Measurements from ENCODE around the gene EEF1E1.
A peak's percentile ranks its signal among the peaks of the same experiment; 100 is the strongest.
"Not testable (repeated sequence)": the region's sequence is repeated elsewhere in the genome, so short reads cannot be mapped to it uniquely, and the experiment has no call there.

Gene EEF1E1

DNA sequence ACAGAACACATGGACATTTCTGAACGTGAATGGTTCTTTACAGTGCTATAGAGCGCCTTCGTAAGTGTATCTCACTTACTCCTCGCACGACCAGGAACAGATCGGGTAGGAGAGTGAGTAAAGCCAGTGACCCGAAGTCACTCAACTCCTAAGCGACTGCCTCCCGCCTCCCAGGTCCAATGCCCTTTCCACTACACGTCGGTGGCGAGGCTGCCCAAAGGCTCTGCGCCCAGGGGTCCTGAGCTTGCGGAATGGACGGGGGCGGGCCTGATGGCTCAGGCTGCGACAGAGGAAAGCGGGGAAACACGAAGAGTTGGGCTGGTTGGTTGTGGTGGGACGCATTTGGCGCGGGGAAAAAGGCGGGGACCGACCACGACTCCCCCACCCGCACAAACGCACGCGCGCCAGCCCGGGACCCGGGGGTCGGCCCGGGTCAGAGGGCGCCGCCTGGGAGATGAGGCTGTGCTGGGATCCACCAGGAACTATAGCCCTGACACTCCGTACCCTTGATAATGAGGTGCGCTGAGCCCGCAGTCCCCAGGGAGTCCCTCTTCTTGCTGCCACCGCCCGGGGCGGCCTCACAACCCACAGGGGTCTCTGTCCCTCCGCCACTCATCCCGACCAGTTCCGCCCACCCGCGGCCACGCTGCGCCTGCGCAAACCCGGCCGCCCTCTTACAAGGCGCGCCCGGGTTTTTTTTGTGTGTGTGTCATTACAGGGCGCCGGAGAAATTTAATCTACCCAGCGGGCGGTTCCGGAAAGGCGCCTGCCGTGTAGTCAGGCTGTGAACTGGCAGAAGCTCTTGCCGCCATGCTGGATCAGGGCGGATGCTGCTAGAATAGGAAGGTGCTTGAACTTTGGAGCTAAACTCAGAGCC is 38.3 kb downstream of the EEF1E1 start, which contains the start of gene BLOC1S5:
TSS of gene BLOC1S5 (minus strand) at position 629 of the 877 bp plus-strand sequence. CDS start at position 616, 13 bp downstream.
- no peak for TF ChIP-seq Cebpa-rat (IDR thresholded peaks at IDR 0.05)
- Histone ChIP-seq H4K20me1 (peaks cover 0 to under 1% (median 0%) of the 10 kb centered on the region in 11 experiments; a peak in 1 of 22 replicates), H3K9me3 (replicated peaks in 1 of 11) (no peaks in the 10 kb centered on the region), H3K36me3 (peaks cover 11 to 31% (median 25%) of the 10 kb centered on the region in 11 experiments; a peak in 21 of 22 replicates), H3K27me3 (no peaks in the 10 kb centered on the region), H3K4me1 (peaks cover 9 to 31% (median 23%) of the 10 kb centered on the region in 10 experiments), H3K4me2 (peak within 1 kb of the TSS; percentile 69 to 89 (median 78)), H3K27ac (peak within 1 kb of the TSS; percentile 76 to 96 (median 92)), H3K4me3 (peak within 1 kb of the TSS; percentile 81 to 97 (median 85)), H3K9ac (peak within 1 kb of the TSS; percentile 84 to 97 (median 92))

GRCh38 chr6:8061736-8062135 is 40.6 kb downstream of the EEF1E1 start:
- no peaks in the 10 kb centered on the region for H3K9me3 ChIP-seq (replicated peaks in 1 of 11)
- peaks cover 9 to 31% (median 23%) of the 10 kb centered on the region in 10 experiments for H3K4me1 ChIP-seq
- H3K9ac ChIP-seq: peak overlapping the region in 1 of 11 experiments; percentile 10; a peak in 1 of 22 replicates
- H3K4me2 ChIP-seq: no peak overlapping the region
- H3K4me3 ChIP-seq: no peak overlapping the region
- H3K36me3 ChIP-seq: peaks cover 21 to 53% (median 42%) of the 10 kb centered on the region in 11 experiments; a peak in 21 of 22 replicates
- no peak overlapping the region for H3K27ac ChIP-seq
- no peaks in the 10 kb centered on the region for H3K27me3 ChIP-seq
- no peak for TF ChIP-seq Cebpa-rat (IDR thresholded peaks at IDR 0.05)
- peaks cover 0 to 8% (median 0%) of the 10 kb centered on the region in 11 experiments; a peak in 2 of 22 replicates for H4K20me1 ChIP-seq

- Histone ChIP-seq H3K4me1 (peaks cover 9 to 24% (median 18%) of the 10 kb centered on the region in 10 experiments), H3K27ac (no peak overlapping the region), H3K4me3 (no peak overlapping the region), H3K27me3 (no peaks in the 10 kb centered on the region), H3K9ac (no peak overlapping the region), H4K20me1 (peaks cover 0 to 8% (median 0%) of the 10 kb centered on the region in 11 experiments; a peak in 2 of 22 replicates), H3K4me2 (no peak overlapping the region), H3K36me3 (peaks cover 34 to 67% (median 55%) of the 10 kb centered on the region in 11 experiments; a peak in 21 of 22 replicates), H3K9me3 (replicated peaks in 1 of 11) (no peaks in the 10 kb centered on the region)
- no peak for TF ChIP-seq Cebpa-rat (IDR thresholded peaks at IDR 0.05)
These were observed 42.0 kb downstream of the EEF1E1 start for GRCh38 chr6:8060346-8060745.

GRCh38 chr6:8059129-8059528 is 43.2 kb downstream of the EEF1E1 start:
- H3K9ac ChIP-seq: no peak overlapping the region
- no peaks in the 10 kb centered on the region for H3K27me3 ChIP-seq
- no peak for TF ChIP-seq Cebpa-rat (IDR thresholded peaks at IDR 0.05)
- no peak overlapping the region for H3K27ac ChIP-seq
- H3K4me2 ChIP-seq: no peak overlapping the region
- peaks cover 39 to 80% (median 65%) of the 10 kb centered on the region in 11 experiments; a peak in 21 of 22 replicates for H3K36me3 ChIP-seq
- H3K4me3 ChIP-seq: no peak overlapping the region
- H3K4me1 ChIP-seq: peaks cover 0 to 15% (median 8%) of the 10 kb centered on the region in 10 experiments; a peak in 15 of 20 replicates
- H3K9me3 ChIP-seq (replicated peaks in 1 of 11): no peaks in the 10 kb centered on the region
- H4K20me1 ChIP-seq: peaks cover 0 to 8% (median 0%) of the 10 kb centered on the region in 11 experiments; a peak in 2 of 22 replicates

- H3K36me3 ChIP-seq: peaks cover 39 to 83% (median 68%) of the 10 kb centered on the region in 11 experiments; a peak in 21 of 22 replicates
These were observed 44.6 kb downstream of the EEF1E1 start for GRCh38 chr6:8057793-8058192.

DNA sequence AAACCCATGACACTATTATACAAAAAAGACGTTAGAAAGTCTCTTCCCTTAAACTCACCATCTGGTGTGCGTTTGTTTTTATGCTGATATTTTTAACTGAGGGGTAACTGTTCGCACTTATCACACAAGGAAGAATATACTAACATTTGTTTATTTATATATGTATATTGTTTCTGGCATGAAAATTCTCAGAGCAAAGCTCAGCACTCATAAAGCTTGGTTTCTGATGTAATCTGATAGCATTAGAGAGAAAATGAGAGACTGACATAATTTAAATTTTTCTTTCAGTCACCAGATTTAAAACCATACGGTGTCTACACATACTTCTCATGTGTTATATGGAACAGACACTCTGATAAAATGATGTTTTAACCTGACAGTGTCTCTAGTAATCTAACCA is 45.1 kb downstream of the EEF1E1 start:
- peaks cover 0 to 6% (median 0%) of the 10 kb centered on the region in 10 experiments; a peak in 4 of 20 replicates for H3K4me1 ChIP-seq
- H3K4me2 ChIP-seq: no peak overlapping the region
- peaks cover 0 to 8% (median 0%) of the 10 kb centered on the region in 11 experiments; a peak in 2 of 22 replicates for H4K20me1 ChIP-seq
- H3K27ac ChIP-seq: no peak overlapping the region
- H3K36me3 ChIP-seq: peaks cover 42 to 88% (median 70%) of the 10 kb centered on the region in 11 experiments; a peak in 21 of 22 replicates
- H3K4me3 ChIP-seq: no peak overlapping the region
- H3K9ac ChIP-seq: no peak overlapping the region
- H3K9me3 ChIP-seq (replicated peaks in 1 of 11): no peaks in the 10 kb centered on the region
- H3K27me3 ChIP-seq: no peaks in the 10 kb centered on the region
- TF ChIP-seq Cebpa-rat (IDR thresholded peaks at IDR 0.05): no peak

More at GRCh38 chr6:8057793-8058192, 44.6 kb downstream of the EEF1E1 start:
- Histone ChIP-seq H3K9me3 (replicated peaks in 1 of 11) (no peaks in the 10 kb centered on the region), H3K27ac (no peak overlapping the region), H3K4me3 (no peak overlapping the region), H4K20me1 (peaks cover 0 to 8% (median 0%) of the 10 kb centered on the region in 11 experiments; a peak in 2 of 22 replicates), H3K4me2 (no peak overlapping the region), H3K9ac (no peak overlapping the region), H3K27me3 (no peaks in the 10 kb centered on the region), H3K4me1 (peaks cover 0 to 10% (median 4%) of the 10 kb centered on the region in 10 experiments; a peak in 10 of 20 replicates)
- TF ChIP-seq Cebpa-rat (IDR thresholded peaks at IDR 0.05): no peak

GRCh38 chr6:8054276-8054675 is 48.1 kb downstream of the EEF1E1 start:
- Histone ChIP-seq H3K9me3 (replicated peaks in 1 of 11) (no peaks in the 10 kb centered on the region), H3K36me3 (peaks cover 49 to 85% (median 64%) of the 10 kb centered on the region in 11 experiments), H3K4me1 (no peaks in the 10 kb centered on the region), H3K4me2 (no peak overlapping the region), H3K27me3 (no peaks in the 10 kb centered on the region), H4K20me1 (peaks cover 0 to 8% (median 0%) of the 10 kb centered on the region in 11 experiments; a peak in 2 of 22 replicates), H3K9ac (no peak overlapping the region), H3K27ac (no peak overlapping the region), H3K4me3 (no peak overlapping the region)
- TF ChIP-seq Cebpa-rat (IDR thresholded peaks at IDR 0.05): no peak

DNA sequence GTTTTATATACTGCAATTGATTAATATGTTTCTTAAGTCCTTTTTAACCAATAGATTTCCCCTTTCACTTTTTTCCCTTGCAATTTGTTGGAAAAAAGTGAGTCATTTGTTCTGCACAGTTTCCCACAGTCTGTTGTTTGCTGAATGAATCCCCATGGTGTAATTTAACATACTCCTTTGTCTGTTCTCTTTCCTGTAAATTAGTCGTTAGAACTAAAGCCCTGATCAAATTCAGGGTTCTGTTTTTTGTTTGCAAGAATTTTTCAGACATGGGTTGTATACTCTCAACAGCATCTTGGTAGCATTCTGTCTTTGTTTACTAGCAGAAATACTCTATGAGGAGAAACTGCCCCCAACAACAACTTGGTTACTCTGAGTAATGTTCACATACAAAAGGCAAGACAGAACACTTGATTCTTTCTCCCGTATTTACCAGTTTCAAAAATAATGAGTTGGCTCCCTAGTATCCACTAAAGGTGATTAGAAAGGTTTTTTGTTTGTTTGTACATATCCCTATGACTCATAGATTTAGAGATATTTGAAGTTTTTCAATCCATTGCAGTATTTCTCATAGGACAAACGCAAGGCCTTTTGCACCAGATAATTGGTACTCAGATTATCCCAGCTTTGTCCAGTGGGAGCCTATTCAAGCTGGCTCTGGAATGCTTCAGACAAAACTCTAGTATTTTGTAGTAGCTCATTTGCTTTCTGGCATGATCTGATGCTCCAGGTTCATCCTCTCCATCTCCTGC is 54.6 kb downstream of the EEF1E1 start:
- H4K20me1 ChIP-seq: no peaks in the 10 kb centered on the region
- no peaks in the 10 kb centered on the region for H3K4me1 ChIP-seq
- no peaks in the 10 kb centered on the region for H3K27me3 ChIP-seq
- H3K9ac ChIP-seq: no peak overlapping the region
- H3K36me3 ChIP-seq: peaks cover 45 to 89% (median 67%) of the 10 kb centered on the region in 11 experiments
- H3K4me2 ChIP-seq: no peak overlapping the region
- no peak overlapping the region for H3K4me3 ChIP-seq
- no peak overlapping the region for H3K27ac ChIP-seq
- no peak for TF ChIP-seq Cebpa-rat (IDR thresholded peaks at IDR 0.05)
- peaks cover 23 to 43% (median 34%) of the 10 kb centered on the region in 11 experiments for H3K9me3 ChIP-seq (replicated peaks in 1 of 11)

DNA sequence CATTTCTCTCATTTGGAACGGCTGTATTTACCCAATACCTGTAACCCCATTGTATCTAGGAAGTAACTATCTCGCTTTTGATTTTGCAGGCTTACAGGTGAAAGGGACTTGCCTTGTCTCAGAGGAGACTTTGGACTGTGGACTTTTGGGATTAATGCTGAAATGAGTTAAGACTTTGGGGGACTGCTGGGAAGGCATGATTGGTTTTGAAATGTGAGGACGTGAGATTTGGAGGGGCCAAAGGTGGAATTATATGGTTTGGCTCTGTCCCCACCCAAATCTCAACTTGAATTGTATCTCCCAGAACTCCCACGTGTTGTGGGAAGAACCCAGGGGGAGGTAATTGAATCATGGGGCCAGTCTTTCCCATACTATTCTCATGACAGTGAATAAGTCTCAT is 56.6 kb downstream of the EEF1E1 start:
- Histone ChIP-seq H3K9me3 (replicated peaks in 1 of 11) (peaks cover 23 to 47% (median 34%) of the 10 kb centered on the region in 11 experiments), H3K36me3 (peaks cover 44 to 84% (median 65%) of the 10 kb centered on the region in 11 experiments)
- H3K27ac ChIP-seq, H3K4me2 ChIP-seq, H3K9ac ChIP-seq, H3K4me1 ChIP-seq, H4K20me1 ChIP-seq, H3K4me3 ChIP-seq, H3K27me3 ChIP-seq: not testable (repeated sequence)

Data from BLaER1 treated with 17β-estradiol and CSF1 and Interleukin-3, amounts not matched to agents 10 nM and 100 nM (cell line).